Mammary epithelial cell (primary cell): ENCODE data around the gene MGAT5.
"Not testable (repeated sequence)": the region's sequence is repeated elsewhere in the genome, so short reads cannot be mapped to it uniquely, and the experiment has no call there.

ENCODE experiments used
- EZH2 ChIP-seq: IDR thresholded peaks from 2 replicates; pipeline ENCODE4 v1.6.1; 2012; ENCODE audit warnings: low read length, inconsistent platforms, borderline replicate concordance
- TF ChIP-seq, protein P1 (sequence below), 2 donors: IDR thresholded peaks in 1 of 2; conservative IDR thresholded peaks in 1 of 2; 2 replicates each; pipeline ENCODE4 v1.5.1; 2011 to 2012; ENCODE audit warnings: inconsistent platforms in 2 of 2, low read length in 2 of 2, mild to moderate bottlenecking in 2 of 2, control low read depth in 1 of 2, low read depth in 1 of 2; ENCODE audit not compliant: insufficient read depth in 1 of 2; ENCODE audit errors: extremely low read depth in 1 of 2

DNA sequence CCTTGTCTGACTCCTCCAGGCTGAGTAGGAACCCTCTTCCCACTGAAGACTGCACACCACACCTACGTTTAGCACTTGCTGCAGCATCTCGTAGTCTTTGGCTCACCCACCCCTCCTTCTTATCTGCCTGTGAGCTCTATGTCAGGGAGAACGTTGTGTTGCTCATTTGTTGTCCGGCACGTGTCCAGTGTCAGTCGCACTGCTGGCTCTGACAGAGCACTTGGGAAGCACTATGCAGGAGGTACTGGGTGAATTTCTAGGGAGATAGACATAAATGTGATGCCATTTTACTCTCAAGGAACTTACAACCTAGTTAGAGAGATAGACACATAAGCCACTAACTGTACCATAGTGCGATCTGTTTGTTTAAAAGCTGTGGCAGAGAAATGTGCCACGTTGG is 223.1 kb downstream of the MGAT5 start:
- TF ChIP-seq, protein P1, sequence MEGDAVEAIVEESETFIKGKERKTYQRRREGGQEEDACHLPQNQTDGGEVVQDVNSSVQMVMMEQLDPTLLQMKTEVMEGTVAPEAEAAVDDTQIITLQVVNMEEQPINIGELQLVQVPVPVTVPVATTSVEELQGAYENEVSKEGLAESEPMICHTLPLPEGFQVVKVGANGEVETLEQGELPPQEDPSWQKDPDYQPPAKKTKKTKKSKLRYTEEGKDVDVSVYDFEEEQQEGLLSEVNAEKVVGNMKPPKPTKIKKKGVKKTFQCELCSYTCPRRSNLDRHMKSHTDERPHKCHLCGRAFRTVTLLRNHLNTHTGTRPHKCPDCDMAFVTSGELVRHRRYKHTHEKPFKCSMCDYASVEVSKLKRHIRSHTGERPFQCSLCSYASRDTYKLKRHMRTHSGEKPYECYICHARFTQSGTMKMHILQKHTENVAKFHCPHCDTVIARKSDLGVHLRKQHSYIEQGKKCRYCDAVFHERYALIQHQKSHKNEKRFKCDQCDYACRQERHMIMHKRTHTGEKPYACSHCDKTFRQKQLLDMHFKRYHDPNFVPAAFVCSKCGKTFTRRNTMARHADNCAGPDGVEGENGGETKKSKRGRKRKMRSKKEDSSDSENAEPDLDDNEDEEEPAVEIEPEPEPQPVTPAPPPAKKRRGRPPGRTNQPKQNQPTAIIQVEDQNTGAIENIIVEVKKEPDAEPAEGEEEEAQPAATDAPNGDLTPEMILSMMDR (conservative IDR thresholded peaks at IDR 0.05 in 1 of 2, IDR thresholded peaks at IDR 0.05 in 1 of 2; ENCODE audit: extremely low read depth in 1 of 2, insufficient read depth in 1 of 2, low read depth in 1 of 2, low read length in 2 of 2), result not testable (repeated sequence)
- TF ChIP-seq EZH2, result not testable (repeated sequence)
